Effector memory CD8-positive, alpha-beta T cell (primary cell): Measurements from ENCODE around the gene ZBTB7C.
A peak's percentile ranks its signal among the peaks of the same experiment; 100 is the strongest.

Source experiments
- ATAC-seq: fragments of 150-1000 bp; cut with Tn5 transposase; replicated peaks from 2 replicates; pipeline ENCODE4 v1.10.0; 2021; ENCODE audit warnings: mild to moderate bottlenecking, moderate library complexity
- DNase-seq, 3 experiments: peaks; one replicate each; pipeline ENCODE4 v3.0.0; 2021
- H3K27ac Mint-ChIP-seq, 2 donors: one replicate each; pipeline ENCODE4 v1.8.0; 2022; ENCODE audit warnings: mild to moderate bottlenecking in 2 of 2, mixed read lengths in 2 of 2, moderate library complexity in 2 of 2
- H3K27me3 Mint-ChIP-seq, 2 donors: one replicate each; pipeline ENCODE4 v1.8.0; 2022; ENCODE audit warnings: mixed read lengths in 2 of 2
- H3K36me3 Mint-ChIP-seq: one replicate; pipeline ENCODE4 v1.8.0; 2022; ENCODE audit warnings: mild to moderate bottlenecking, moderate library complexity, mixed read lengths; ENCODE audit not compliant: insufficient read depth
- H3K4me1 Mint-ChIP-seq, 2 donors: one replicate each; pipeline ENCODE4 v1.8.0; 2022; ENCODE audit warnings: low read depth in 2 of 2, mixed read lengths in 2 of 2
- H3K4me3 Mint-ChIP-seq, 2 donors: one replicate each; pipeline ENCODE4 v1.8.0; 2022; ENCODE audit warnings: mild to moderate bottlenecking in 2 of 2, mixed read lengths in 2 of 2, moderate library complexity in 2 of 2
- H3K9me3 Mint-ChIP-seq, 2 donors: one replicate each; pipeline ENCODE4 v1.8.0; 2022; ENCODE audit warnings: mixed read lengths in 2 of 2

The ZBTB7C gene

GRCh38 chr18:48158721-48159120 lies 250.5 kb downstream of the ZBTB7C start:
- Mint-ChIP-seq H3K4me3 (no peak overlapping the region), H3K9me3 (no peaks in the 10 kb centered on the region), H3K36me3 (no peaks in the 10 kb centered on the region), H3K4me1 (peaks cover 5 to 14% of the 10 kb centered on the region in 2 donors), H3K27me3 (peaks cover 4 to 21% of the 10 kb centered on the region in 2 donors), H3K27ac (no peak overlapping the region)
- ATAC-seq (no peak), DNase-seq (no peak)

- peaks cover 5 to 14% of the 10 kb centered on the region in 2 donors for H3K4me1 Mint-ChIP-seq
- ATAC-seq (no peak), DNase-seq (no peak)
- no peak overlapping the region for H3K4me3 Mint-ChIP-seq
- H3K9me3 Mint-ChIP-seq, result no peaks in the 10 kb centered on the region
- no peak overlapping the region for H3K27ac Mint-ChIP-seq
- no peaks in the 10 kb centered on the region for H3K36me3 Mint-ChIP-seq
- H3K27me3 Mint-ChIP-seq, result peaks cover 4 to 26% of the 10 kb centered on the region in 2 donors
These were observed 251.2 kb downstream of the ZBTB7C start for GRCh38 chr18:48157956-48158355.

- ATAC-seq (no peak), DNase-seq (no peak)
- Mint-ChIP-seq H3K27me3 (peaks cover 4 to 26% of the 10 kb centered on the region in 2 donors), H3K4me1 (peaks cover 0 to 5% of the 10 kb centered on the region in 2 donors), H3K9me3 (no peaks in the 10 kb centered on the region), H3K36me3 (no peaks in the 10 kb centered on the region), H3K4me3 (no peak overlapping the region), H3K27ac (no peak overlapping the region)
These were observed 253.3 kb downstream of the ZBTB7C start for GRCh38 chr18:48155856-48156255.

- Mint-ChIP-seq H3K27me3 (peaks cover 0 to 26% of the 10 kb centered on the region in 2 donors), H3K27ac (no peak overlapping the region), H3K4me1 (no peaks in the 10 kb centered on the region), H3K36me3 (no peaks in the 10 kb centered on the region), H3K4me3 (no peak overlapping the region), H3K9me3 (no peaks in the 10 kb centered on the region)
- DNase-seq (no peak), ATAC-seq (no peak)
These were observed 254.4 kb downstream of the ZBTB7C start for GRCh38 chr18:48154828-48155227.

GRCh38 chr18:48153613-48154481 lies 255.3 kb downstream of the ZBTB7C start:
- ATAC-seq (no peak), DNase-seq (no peak)
- Mint-ChIP-seq H3K9me3 (no peaks in the 10 kb centered on the region), H3K4me3 (no peak overlapping the region), H3K27me3 (peaks cover 5 to 30% of the 10 kb centered on the region in 2 donors), H3K4me1 (no peaks in the 10 kb centered on the region), H3K27ac (no peak overlapping the region), H3K36me3 (no peaks in the 10 kb centered on the region)

- H3K27me3 Mint-ChIP-seq, result peaks cover 8 to 32% of the 10 kb centered on the region in 2 donors
- H3K36me3 Mint-ChIP-seq, result no peaks in the 10 kb centered on the region
- ATAC-seq (no peak), DNase-seq (no peak)
- no peaks in the 10 kb centered on the region for H3K4me1 Mint-ChIP-seq
- no peaks in the 10 kb centered on the region for H3K9me3 Mint-ChIP-seq
- no peak overlapping the region for H3K27ac Mint-ChIP-seq
- no peak overlapping the region for H3K4me3 Mint-ChIP-seq
These were observed 256.6 kb downstream of the ZBTB7C start for GRCh38 chr18:48152549-48152948.

GRCh38 chr18:48151421-48152065 lies 257.6 kb downstream of the ZBTB7C start:
- Mint-ChIP-seq H3K9me3 (no peaks in the 10 kb centered on the region), H3K27me3 (peaks cover 8 to 26% of the 10 kb centered on the region in 2 donors)

GRCh38 chr18:48149020-48149685 lies 260.0 kb downstream of the ZBTB7C start:
- Mint-ChIP-seq H3K27ac (no peak overlapping the region), H3K27me3 (peaks cover 8 to 21% of the 10 kb centered on the region in 2 donors), H3K9me3 (no peaks in the 10 kb centered on the region), H3K4me3 (no peak overlapping the region), H3K4me1 (no peaks in the 10 kb centered on the region), H3K36me3 (no peaks in the 10 kb centered on the region)
- ATAC-seq (no peak), DNase-seq (no peak)

More at GRCh38 chr18:48151421-48152065, 257.6 kb downstream of the ZBTB7C start:
- Mint-ChIP-seq H3K36me3 (no peaks in the 10 kb centered on the region), H3K27ac (no peak overlapping the region), H3K4me1 (no peaks in the 10 kb centered on the region), H3K4me3 (no peak overlapping the region)
- ATAC-seq (no peak), DNase-seq (no peak)

- Mint-ChIP-seq H3K4me1 (no peaks in the 10 kb centered on the region), H3K27me3 (peaks cover 17 to 34% of the 10 kb centered on the region in 2 donors), H3K9me3 (no peaks in the 10 kb centered on the region), H3K4me3 (no peak overlapping the region), H3K36me3 (no peaks in the 10 kb centered on the region), H3K27ac (no peak overlapping the region)
- ATAC-seq (no peak), DNase-seq (no peak)
These were observed 266.2 kb downstream of the ZBTB7C start for GRCh38 chr18:48142994-48143393.

GRCh38 chr18:48142353-48142752 lies 266.8 kb downstream of the ZBTB7C start:
- H3K27me3 Mint-ChIP-seq, result peaks cover 23 to 40% of the 10 kb centered on the region in 2 donors
- no peak overlapping the region for H3K4me3 Mint-ChIP-seq
- no peak for DNase-seq
- H3K9me3 Mint-ChIP-seq, result no peaks in the 10 kb centered on the region
- ATAC-seq, result no peak
- H3K4me1 Mint-ChIP-seq, result peaks cover 0 to 2% of the 10 kb centered on the region in 2 donors
- H3K27ac Mint-ChIP-seq, result no peak overlapping the region
- no peaks in the 10 kb centered on the region for H3K36me3 Mint-ChIP-seq

GRCh38 chr18:48140731-48141130 lies 268.5 kb downstream of the ZBTB7C start:
- no peak overlapping the region for H3K4me3 Mint-ChIP-seq
- ATAC-seq (no peak), DNase-seq (no peak)
- H3K9me3 Mint-ChIP-seq, result no peaks in the 10 kb centered on the region
- peak overlapping the region in 1 of 2 donors; percentile 4 for H3K27ac Mint-ChIP-seq
- peaks cover 0 to 4% of the 10 kb centered on the region in 2 donors for H3K4me1 Mint-ChIP-seq
- peaks cover 29 to 48% of the 10 kb centered on the region in 2 donors for H3K27me3 Mint-ChIP-seq
- no peaks in the 10 kb centered on the region for H3K36me3 Mint-ChIP-seq

- Mint-ChIP-seq H3K27me3 (peaks cover 40 to 59% of the 10 kb centered on the region in 2 donors), H3K9me3 (no peaks in the 10 kb centered on the region), H3K27ac (no peak overlapping the region), H3K4me3 (no peak overlapping the region), H3K4me1 (peaks cover 0 to 4% of the 10 kb centered on the region in 2 donors), H3K36me3 (no peaks in the 10 kb centered on the region)
- DNase-seq, result no peak
- no peak for ATAC-seq
These were observed 269.5 kb downstream of the ZBTB7C start for GRCh38 chr18:48139431-48140347.
